G401.6 (cell line): ENCODE data around the gene RELN.
"Not testable (repeated sequence)": the region's sequence is repeated elsewhere in the genome, so short reads cannot be mapped to it uniquely, and the experiment has no call there.

Source experiments
- FAIRE-seq: peaks from 2 replicates; lab custom pipeline; 2012; peaks lifted over from hg19 to GRCh38; lab: Jason Lieb, UNC

RELN gene

DNA sequence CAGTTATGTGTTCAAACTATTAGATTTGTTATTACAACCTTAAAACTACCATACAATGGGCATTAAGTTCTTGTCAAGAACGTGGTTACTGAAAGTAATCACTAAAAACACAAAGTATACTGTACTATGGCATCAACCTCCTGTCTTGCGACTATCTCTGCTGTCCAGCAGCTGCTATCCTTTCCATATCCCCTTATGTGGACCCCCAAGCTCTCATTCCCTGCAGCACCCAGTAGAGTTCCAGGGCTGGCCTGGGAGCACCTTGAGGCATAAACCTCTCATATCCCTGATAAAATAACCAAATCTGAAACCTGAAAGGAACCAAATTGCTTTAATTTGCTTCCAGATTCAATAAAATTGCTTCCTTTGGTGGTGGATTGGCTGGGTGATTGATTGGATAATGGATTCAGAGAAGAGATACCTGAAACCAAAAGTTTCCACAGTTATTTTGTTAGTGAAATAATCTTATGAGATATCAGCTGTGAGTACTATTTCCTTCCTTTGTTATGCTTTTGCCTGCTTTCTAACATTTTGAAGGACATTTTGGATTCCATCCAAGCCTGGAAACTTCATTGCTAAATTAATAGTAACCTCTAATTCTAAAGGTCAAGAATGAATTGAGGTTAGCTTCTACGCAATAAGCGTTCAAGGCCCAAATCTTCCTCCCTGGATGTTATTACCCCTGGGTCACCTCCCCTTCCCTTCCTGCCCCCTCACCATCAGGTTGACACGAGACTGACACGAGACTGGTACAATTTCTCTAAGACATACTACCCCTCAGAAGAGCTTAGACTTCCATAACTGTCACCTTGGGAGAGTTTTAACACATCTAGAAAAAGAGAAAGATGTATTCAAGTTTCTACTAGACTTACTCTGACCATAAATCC is 48.8 kb downstream of the RELN start:
- FAIRE-seq, result no peak

DNA sequence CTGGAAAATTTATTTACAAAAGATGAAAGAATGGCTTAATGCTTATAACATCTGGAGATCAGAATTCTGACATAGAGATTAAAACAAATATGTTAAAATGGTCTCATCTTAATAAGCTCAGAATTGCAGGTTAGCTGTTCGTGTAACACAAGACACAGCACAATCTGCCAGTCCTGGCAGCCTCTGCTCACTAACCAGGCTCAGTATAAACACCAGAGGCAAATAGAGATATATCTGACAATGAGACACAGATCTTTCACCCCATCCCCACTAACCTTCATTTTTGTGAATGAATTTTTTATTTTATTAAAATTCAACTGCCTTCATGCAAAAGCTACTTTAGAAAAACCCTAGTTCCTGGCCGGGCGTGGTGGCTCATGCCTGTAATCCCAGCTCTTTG is 51.8 kb downstream of the RELN start:
- no peak for FAIRE-seq

DNA sequence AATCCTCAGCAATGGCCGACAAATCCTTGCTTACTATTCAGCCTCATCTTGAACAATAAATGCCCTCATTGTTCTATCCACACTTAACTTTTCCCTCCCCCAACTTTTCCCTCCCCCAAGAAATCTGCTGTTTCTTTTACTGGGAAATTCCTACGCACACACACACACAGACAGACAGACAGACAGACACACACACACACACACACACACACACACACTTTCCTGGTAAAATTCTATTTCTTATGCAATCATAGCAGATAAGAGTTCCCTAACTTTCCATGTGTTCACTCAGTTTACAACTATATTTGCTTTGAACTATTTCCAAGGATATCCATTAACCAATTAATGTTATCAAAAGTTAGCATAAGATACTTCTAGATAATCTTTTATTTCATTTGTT is 52.9 kb downstream of the RELN start:
- no peak for FAIRE-seq

DNA sequence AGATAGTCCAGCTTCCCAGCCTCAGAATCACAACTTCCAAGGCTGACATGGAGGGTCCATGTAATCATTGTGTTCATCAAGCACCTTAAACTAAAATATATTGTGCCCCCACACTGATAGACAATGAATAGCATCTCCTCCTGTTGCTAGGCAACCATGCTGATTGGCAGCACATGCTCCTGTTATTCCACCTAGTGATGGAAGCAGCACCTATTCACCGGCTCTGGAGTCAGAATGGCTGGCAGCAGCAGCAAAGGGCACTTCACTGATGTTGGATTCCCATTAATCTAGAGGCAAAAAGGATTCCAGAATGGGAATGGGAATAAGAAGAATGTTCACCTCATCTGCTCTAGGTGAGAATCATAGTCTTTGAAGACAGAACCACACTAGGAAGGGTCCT is 55.0 kb downstream of the RELN start:
- no peak for FAIRE-seq

DNA sequence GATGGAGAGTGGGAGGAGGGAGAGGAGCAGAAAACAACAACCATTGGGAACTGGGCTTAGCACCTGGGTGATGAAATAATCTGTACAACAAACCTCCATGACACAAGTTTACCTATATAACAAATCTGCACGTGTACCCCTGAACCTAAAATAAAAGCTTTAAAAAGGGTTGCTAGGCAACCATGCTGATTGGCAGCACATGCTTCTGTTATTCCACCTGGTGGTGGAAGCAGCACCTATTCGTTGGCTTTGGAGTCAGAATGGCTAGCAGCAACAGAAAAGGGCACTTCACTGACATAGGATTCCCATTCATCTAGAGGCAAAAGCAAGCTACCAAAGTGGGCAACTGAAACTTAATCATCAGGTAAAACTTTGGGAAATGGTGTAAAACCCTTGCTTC is 57.1 kb downstream of the RELN start:
- FAIRE-seq, result no peak

DNA sequence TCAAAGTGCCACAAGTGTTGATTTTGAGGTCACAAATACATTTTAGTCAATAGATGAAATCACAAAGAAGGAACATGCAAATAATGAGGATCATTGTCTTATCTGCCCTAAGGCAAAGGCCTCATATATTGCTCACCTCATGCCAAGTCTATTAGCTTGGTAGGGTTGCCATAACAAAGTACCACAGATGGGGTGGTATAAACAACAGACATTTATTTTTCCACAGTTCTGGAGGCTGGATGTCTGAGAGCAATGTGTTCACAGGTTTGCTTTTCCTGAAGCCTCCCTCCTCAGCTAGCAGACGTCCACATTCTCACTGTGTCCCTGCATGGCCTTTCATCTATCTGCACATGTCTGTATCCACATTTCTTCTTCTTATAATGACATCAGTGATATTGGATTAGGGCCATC is 59.6 kb downstream of the RELN start:
- no peak for FAIRE-seq

DNA sequence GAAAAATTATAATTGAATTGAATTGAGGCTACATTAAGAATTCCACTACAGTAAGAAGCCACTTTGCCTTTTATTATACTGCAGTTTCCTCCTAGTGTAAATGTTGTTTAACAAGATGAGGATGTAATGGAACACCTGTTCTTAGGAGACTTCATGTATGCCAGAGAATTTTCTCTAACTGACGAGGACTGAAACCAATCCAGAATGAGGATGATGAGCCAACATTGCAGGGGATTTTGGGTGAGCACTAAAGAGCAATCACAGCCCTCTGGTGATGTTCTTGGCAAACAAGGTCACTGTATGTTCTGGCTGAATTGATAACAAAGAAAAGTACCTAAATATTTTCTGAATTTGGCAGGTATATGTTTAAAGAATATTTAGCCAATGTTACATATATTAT is 60.9 kb downstream of the RELN start:
- no peak for FAIRE-seq

DNA sequence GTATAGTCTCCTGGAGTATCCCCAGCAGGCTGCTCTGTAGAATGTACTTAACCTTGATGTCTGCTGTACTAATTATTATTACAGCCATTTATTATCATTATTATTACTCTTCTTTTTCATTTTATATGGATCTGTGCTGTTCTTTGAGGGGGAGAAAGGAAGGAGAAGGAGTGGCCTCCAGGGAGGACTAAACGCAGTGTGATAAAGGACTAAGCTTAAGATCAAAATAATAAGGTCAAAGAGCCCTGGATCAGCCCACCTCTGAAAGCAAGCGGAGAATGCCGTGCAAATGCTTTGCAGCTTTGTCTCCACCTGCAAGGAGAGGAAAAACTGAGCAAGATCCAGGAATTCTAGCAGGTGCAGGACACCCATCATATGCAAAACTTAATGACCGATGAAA is 65.3 kb downstream of the RELN start:
- FAIRE-seq, result no peak

DNA sequence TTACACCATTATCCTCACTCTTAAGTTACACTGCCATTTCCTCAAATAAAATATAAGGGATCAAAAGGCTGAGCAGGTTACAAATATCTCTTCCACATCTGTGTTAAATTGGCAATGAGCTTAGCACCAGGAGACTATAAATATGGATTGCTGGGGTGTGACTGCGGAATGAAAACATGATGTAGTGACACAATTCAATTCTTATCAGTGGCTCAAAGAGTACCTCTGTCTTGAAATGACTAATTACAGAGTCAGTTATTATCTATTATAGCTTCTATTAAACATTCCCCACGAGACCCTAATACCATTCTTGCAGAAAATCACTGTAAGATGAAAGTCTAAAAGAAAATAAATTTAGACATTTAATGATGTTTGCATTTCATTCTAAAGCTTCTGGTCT is 67.1 kb downstream of the RELN start:
- no peak for FAIRE-seq

DNA sequence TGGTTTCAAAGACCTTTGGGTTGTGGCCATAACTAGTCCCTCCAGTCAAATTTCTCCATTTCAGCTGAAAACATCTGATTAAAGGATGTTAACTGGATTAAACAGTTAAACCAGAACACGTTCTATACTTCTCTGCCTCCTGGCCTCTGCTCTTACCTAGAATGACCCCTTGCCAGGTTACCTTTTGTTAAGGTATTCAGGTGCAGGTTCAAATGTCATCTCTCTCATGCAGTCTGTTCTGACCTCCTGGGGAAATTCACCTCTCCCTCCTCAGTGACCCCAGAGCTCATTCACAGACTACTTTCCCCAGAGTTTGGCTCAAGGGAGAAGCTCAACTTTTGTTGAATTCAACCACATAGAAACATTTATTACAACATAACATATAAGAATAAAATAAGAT is 67.8 kb downstream of the RELN start:
- FAIRE-seq, result no peak

DNA sequence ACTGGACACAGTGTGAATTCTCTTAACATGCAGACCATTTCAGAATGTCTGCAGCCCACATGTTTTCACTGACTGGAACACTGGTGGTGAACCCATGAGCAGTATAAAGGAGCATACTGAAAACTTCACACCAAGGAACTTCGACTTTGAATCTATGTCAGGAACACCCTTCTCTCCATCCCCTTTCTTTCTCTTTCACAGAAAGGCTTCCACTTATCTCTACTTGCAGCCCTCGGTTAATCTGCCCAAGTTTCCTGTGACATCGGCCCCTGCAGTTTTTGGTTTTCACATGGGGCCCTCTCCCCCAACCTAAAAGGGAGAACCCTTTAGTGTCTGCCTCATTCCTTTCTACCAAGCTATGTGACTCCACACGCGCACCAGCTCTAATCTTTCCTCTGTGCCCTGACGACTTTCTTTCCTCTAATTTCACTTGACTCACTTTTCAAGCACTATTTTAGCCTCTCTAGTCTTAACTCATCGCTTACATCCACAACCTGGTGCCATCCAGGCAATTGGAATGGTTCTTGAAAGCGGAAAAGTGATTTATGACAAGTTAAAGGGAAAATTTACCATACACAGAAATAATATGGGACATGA is 70.1 kb downstream of the RELN start:
- no peak for FAIRE-seq

DNA sequence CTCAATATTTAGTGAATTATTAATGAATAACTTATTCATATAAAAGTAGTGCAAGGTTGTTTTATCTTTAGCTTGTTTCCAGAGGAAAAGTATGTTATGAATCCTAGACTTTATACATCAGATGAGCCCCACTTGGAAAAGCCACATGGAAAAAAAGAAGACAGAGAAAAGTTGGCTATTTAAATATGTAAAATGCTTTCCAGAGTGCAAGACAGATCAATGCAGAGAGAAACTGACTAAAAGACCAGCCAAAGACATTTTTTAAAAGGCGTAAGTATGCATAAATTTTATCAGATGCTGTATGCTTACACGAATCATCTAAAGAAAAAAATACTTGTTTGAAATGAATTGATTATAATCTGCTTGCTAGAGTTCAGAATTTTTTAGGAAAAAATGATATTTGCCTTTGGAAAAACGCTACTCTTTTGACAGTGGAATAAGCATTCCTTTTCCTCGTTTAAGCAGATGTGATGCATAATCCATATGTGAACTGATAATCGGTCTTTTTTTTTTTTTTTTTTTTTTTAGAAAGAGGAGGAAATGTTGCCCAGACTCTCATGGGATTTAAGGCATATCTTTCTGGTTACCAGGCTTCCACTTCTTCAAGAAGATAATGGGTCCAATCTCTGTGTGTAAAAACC is 70.7 kb downstream of the RELN start:
- no peak for FAIRE-seq

DNA sequence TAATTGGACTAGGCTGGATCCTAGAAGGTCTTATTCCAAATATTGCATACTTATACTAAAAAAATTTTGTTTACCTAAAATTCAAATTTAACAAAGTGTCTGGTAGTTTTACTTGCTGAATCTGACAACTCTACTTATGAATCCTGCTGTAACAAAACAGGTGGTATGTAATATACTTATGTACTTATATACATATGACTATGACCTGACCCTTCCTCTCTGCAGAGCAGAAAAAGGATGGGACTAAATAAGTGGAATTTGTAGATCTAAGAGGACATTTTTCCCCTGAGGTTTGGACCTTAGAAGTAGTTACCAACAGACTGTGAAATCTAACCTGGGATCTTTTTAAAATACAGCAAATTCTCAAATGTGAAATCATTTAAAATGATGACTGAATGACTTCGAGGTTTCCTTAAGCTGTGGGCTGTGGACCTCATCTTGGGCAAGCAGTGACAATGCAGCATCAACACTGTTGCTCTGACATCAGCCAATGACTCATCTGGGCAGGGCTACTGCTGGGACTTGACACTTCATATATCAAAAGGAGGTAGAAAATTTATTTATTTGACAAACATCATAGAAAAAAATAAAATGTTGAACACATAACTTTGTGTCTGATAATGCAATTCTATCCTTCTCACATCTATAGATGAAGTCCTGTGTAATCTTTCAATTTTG is 73.6 kb downstream of the RELN start:
- no peak for FAIRE-seq

DNA sequence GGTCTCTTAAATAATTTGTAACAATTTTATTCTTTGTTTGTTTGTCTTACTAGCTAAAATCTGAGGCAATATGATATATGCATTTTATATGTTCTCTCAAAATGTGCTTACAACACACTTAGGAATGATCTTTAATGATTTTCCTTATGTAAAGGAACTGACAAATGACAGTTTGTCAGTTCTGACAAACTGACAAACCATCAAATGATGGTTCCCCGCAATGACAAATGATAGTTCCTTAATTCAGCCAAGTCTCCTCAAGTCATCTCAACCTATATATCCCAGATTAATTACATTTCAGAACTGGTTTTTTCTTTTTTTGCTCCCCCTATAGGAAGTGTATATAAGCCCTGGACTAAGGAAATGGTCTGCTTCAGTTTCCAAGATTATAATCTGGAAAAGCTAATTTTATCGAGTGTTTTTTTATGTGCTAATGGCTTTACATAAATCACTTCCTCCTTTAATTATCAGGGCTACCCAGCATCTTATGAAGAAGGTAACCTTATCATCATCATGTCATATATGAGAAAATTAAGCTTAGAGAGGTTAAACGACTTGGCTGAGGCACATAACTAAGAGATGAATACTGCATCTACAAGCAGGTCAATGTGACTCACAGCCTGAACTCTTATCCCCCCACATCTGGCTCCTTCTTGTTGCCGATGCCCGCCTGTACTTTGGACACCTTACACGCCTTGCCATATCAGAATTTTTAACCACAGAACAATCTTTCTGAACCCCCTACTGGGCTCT is 75.1 kb downstream of the RELN start:
- FAIRE-seq, result no peak

DNA sequence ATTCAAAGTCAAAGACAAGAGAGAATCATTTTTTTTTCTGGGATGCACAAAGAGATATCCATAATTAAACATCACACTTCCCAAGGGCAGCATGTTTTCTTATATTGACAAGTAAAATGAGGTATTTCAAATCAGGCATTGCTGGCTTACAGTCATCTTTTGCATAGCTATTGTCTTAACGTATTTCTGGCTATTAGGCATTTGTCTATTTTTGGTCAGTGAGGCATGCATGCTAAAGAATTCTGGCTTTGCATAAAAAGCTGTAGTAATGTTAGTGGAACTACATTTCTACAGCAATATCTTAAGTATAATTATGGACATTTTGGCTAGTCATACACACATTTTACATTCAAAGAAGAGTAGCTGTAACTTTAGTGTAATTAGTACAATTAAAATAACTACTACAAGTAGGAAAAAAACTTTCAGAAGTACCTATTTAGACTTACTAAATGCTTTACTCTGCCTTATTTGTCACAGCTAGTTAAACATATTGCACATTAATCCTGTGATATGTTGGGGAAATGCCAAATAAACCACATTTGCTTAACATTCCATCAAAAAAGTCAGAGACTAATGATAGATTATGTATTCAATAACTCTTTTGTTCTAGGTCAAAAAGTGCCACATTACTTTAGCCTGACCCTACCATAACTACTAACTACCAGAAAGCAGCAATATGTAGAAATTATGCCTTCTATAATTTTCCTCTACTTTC is 76.4 kb downstream of the RELN start:
- no peak for FAIRE-seq

DNA sequence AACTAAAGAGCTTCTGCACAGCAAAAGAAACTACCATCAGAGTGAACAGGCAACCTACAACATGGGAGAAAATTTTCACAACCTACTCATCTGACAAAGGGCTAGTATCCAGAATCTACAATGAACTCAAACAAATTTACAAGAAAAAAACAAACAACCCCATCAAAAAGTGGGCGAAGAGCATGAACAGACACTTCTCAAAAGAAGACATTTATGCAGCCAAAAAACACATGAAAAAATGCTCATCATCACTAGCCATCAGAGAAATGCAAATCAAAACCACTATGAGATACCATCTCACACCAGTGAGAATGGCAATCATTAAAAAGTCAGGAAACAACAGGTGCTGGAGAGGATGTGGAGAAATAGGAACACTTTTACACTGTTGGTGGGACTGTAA is 78.4 kb downstream of the RELN start:
- FAIRE-seq, result not testable (repeated sequence)

DNA sequence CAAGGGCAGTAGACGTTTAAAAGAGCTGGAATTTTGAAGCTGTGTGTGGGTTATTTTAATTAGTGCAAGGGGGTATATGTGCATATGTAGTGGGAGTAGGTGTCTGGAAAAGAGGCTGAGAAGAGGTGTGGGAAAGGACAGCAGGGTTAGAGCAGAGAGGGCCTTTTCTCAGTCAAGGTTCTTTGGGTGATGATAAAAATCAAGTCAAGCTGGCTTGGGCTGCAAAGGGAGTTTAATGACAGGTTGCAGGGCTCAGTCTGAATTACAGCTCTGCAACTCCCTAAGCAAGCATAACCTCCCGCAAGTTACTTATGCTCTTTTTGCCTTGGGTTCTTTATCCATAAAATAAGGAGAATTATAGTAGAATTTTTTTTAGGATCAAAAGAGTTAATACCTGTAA is 83.5 kb downstream of the RELN start:
- no peak for FAIRE-seq

DNA sequence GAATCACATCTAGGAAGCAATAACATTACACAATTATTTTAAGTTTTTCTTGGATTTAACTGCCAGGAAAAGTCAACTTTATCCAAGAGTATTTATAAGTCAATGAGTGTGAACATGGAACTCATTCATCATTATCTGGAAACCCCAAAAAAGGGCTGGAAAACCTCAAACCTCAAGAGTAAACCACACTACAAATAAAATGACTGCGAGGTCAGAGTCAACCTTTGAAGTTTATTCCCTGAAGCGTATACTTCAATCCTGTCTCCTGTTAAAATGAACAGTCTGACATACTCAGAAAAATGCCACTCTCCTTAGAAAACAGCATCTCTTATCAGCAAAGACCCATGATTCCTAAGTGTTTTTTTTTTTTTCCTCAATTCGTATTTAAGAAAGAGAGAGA is 86.5 kb downstream of the RELN start:
- FAIRE-seq, result no peak

DNA sequence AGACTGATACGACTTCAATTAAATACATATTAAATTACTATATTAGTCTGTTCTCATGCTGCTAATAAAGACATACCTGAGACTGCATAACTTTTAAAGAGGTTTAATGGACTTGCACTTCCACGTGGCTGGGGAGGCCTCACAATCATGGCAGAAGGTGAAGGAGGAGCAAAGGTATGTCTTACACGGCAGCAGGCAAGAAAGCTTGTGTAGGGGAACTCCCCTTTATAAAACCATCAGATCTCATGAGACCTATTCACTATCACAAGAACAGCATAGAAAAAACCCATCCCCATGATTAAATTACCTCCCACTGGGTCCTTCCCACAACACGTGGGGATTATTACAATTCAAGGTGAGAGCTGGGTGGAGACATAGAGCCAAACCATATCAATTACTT is 92.6 kb downstream of the RELN start:
- FAIRE-seq, result not testable (repeated sequence)

DNA sequence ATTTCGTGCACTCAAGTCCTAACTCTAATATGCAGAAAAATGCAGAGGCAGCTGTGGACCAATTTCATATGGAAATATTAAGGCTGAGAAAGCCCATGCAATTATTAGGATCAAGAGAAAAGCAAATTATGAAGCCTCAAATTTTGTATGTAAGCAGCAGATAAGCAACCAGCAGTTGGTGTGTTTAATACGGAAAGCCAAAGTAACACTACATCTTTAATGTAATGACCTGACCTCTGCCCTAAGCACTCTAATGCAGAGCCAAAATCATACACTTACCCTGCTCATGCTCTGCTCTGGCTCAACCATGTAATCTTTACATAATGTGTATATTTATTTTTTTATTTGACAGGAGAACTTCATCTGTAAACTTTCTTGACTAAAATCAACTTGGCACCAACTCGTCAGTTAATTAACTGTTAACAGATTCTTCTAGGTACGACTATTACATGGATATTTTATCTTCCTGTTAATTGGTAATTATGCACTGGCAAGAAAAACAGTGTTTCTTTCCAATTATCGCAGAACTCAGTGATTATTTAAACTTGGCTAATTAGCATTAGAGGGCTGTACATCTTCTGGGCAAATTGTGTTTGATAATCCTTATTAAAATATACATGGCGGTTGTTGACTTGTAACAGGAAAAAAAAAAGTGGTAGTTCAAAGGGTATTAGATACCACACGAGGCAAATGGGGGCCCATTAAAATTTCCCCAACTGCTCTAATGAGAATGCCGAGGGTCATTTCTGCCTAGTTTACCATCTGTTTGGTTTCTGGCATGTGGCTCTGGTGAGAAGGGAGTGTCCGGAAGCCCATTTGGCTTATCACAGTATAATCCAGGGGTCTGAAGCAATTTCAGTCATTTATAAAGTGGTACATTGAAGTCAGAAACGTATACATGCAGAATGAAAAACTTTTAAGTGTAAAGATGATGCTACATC is 94.5 kb downstream of the RELN start:
- FAIRE-seq, result no peak
